T-helper 1 cell (primary cell): ENCODE results near the gene SPATA13.

Experiments used
- DNase-seq, 5 donors: peaks; one replicate each; pipeline ENCODE4 v3.0.0-alpha.2; 2012 to 2020

Gene SPATA13

GRCh38 chr13:24257497-24257896 is 97.0 kb downstream of the SPATA13 start:
- no peak for DNase-seq

GRCh38 chr13:24261566-24261965 is 101.0 kb downstream of the SPATA13 start:
- peak in 2 of 5 donors; percentile 40 to 46 for DNase-seq

GRCh38 chr13:24263632-24264031 is 103.1 kb downstream of the SPATA13 start:
- DNase-seq: no peak

GRCh38 chr13:24264976-24265375 is 104.5 kb downstream of the SPATA13 start:
- peak; percentile 57 to 89 (median 73) for DNase-seq

GRCh38 chr13:24265453-24265852 is 104.9 kb downstream of the SPATA13 start:
- DNase-seq: no peak

GRCh38 chr13:24267274-24267673 is 106.8 kb downstream of the SPATA13 start:
- peak in 1 of 5 donors; percentile 73 for DNase-seq

GRCh38 chr13:24267801-24268200 is 107.3 kb downstream of the SPATA13 start:
- no peak for DNase-seq

GRCh38 chr13:24269821-24270220 is 109.3 kb downstream of the SPATA13 start:
- DNase-seq: no peak

GRCh38 chr13:24270639-24271141 is 110.2 kb downstream of the SPATA13 start:
- peak; percentile 46 to 74 (median 48) for DNase-seq

- DNase-seq: no peak
Observed at GRCh38 chr13:24271231-24271600, 110.7 kb downstream of the SPATA13 start.

- DNase-seq: peak; percentile 35 to 86 (median 65)
Observed at GRCh38 chr13:24271601-24272451, 111.3 kb downstream of the SPATA13 start.

- DNase-seq: no peak
Observed at GRCh38 chr13:24272452-24273161, 112.1 kb downstream of the SPATA13 start.

GRCh38 chr13:24273926-24274325 is 113.4 kb downstream of the SPATA13 start:
- no peak for DNase-seq

- DNase-seq: peak; percentile 42 to 54 (median 48)
Observed at GRCh38 chr13:24274452-24275021, 114.0 kb downstream of the SPATA13 start.

GRCh38 chr13:24275041-24275440 is 114.5 kb downstream of the SPATA13 start:
- DNase-seq: no peak

GRCh38 chr13:24276306-24276705 is 115.8 kb downstream of the SPATA13 start:
- peak in 1 of 5 donors; percentile 52 for DNase-seq

- DNase-seq: no peak
Observed at GRCh38 chr13:24276861-24277260, 116.3 kb downstream of the SPATA13 start.

GRCh38 chr13:24277761-24278160 is 117.2 kb downstream of the SPATA13 start:
- no peak for DNase-seq

- no peak for DNase-seq
Observed at GRCh38 chr13:24279327-24280110, 119.0 kb downstream of the SPATA13 start.

GRCh38 chr13:24280720-24281119 is 120.2 kb downstream of the SPATA13 start:
- DNase-seq: no peak

GRCh38 chr13:24281188-24282008 is 120.9 kb downstream of the SPATA13 start:
- DNase-seq: no peak

GRCh38 chr13:24282256-24282655 is 121.7 kb downstream of the SPATA13 start:
- DNase-seq: no peak
